Cerebellar nuclear complex (tissue), 1 donor: ENCODE measurements around the gene B3GNT8.
A peak's percentile ranks its signal among the peaks of the same experiment; 100 is the strongest.
"Not testable (repeated sequence)": the region's sequence is repeated elsewhere in the genome, so short reads cannot be mapped to it uniquely, and the experiment has no call there.

Experiments used
- DNase-seq, 2 experiments: peaks; one replicate each; lab custom pipeline; 2025; lab: John Stamatoyannopoulos, UW

B3GNT8 gene

GRCh38 chr19:41426952-41427646, at the start of gene B3GNT8:
B3GNT8 (minus strand) TSS chr19:41427374; CDS start chr19:41426778, 596 bp downstream.
- DNase-seq = peak in 1 of 2 experiments; percentile 7

- DNase-seq = no peak
These were observed 49.4 kb upstream of the B3GNT8 start for GRCh38 chr19:41476583-41476982.

- not testable (repeated sequence) for DNase-seq
These were observed 36.4 kb upstream of the B3GNT8 start for GRCh38 chr19:41463257-41464256.

- DNase-seq = no peak
These were observed 35.3 kb upstream of the B3GNT8 start for GRCh38 chr19:41462497-41462896.

- DNase-seq = no peak
These were observed 30.1 kb upstream of the B3GNT8 start for GRCh38 chr19:41457241-41457640.

GRCh38 chr19:41456342-41456918, 29.3 kb upstream of the B3GNT8 start:
- DNase-seq = no peak

GRCh38 chr19:41455936-41456335, 28.8 kb upstream of the B3GNT8 start:
- DNase-seq = no peak

- DNase-seq = no peak
These were observed 25.6 kb upstream of the B3GNT8 start for GRCh38 chr19:41452584-41453275.

- DNase-seq = no peak
These were observed 22.6 kb upstream of the B3GNT8 start for GRCh38 chr19:41449865-41450178.

GRCh38 chr19:41449079-41449864, 22.1 kb upstream of the B3GNT8 start:
- DNase-seq = peak in 1 of 2 experiments; percentile 53

GRCh38 chr19:41447732-41448332, 20.7 kb upstream of the B3GNT8 start:
- no peak for DNase-seq

GRCh38 chr19:41445575-41445974, 18.4 kb upstream of the B3GNT8 start:
- no peak for DNase-seq

- DNase-seq = no peak
These were observed 16.8 kb upstream of the B3GNT8 start for GRCh38 chr19:41443813-41444455.

GRCh38 chr19:41442473-41443355, 15.5 kb upstream of the B3GNT8 start, which contains the start of gene ERICH4:
ERICH4 (plus strand) TSS chr19:41443156; CDS start chr19:41443170, 14 bp downstream.
- no peak for DNase-seq

- DNase-seq = no peak
These were observed 14.3 kb upstream of the B3GNT8 start for GRCh38 chr19:41441321-41441945.

GRCh38 chr19:41439441-41440222, 12.5 kb upstream of the B3GNT8 start, which contains the start of gene DMAC2:
DMAC2 (minus strand) TSS chr19:41439912; CDS start chr19:41439899, 13 bp downstream.
- DNase-seq = peak; percentile 82 to 95

- no peak for DNase-seq
These were observed 10.9 kb upstream of the B3GNT8 start for GRCh38 chr19:41437944-41438574.
